Measurements from ENCODE around the gene WDCP. TPM values are rescaled to one million over a fixed set of nuclear protein-coding genes. Genes with fewer than 3 reads are reported as not detected.
"Not testable (repeated sequence)": the region's sequence is repeated elsewhere in the genome, so short reads cannot be mapped to it uniquely, and the experiment has no call there.

Gene WDCP
- total RNA-seq, 1 experiment from 2014 or later = 36.9 TPM

GRCh38 chr2:24045511-24046508 is 1.4 kb downstream of the WDCP start:
- Mint-ChIP-seq H3K9me3 (no peaks in the 10 kb centered on the region), H3K4me1 (peaks cover 15 to 22% of the 10 kb centered on the region in 2 experiments), H3K4me3 (peak overlapping the region; percentile 97 to 99), H3K27ac (no peak overlapping the region; a peak in 1 of 7 replicates), H3K36me3 (ENCODE audit: insufficient read depth in 1 of 3, low read depth in 3 of 3) (peaks cover 0 to 7% (median 6%) of the 10 kb centered on the region in 3 experiments; a peak in 5 of 7 replicates), H3K27me3 (ENCODE audit: low read depth) (no peaks in the 10 kb centered on the region)
- Histone ChIP-seq H3K79me1 (ENCODE audit: insufficient read depth, low read depth, low read length, poor library complexity, severe bottlenecking) (no peaks in the 10 kb centered on the region), H3K27ac (ENCODE audit: insufficient read length, low read depth, low read length) (no peak overlapping the region), H3T11ph (ENCODE audit: low read length) (no peak overlapping the region), H2BK12ac (ENCODE audit: insufficient read length, low read depth, low read length) (no peak overlapping the region), H4K20me1 (ENCODE audit: control insufficient read depth, insufficient read depth, insufficient read length) (peaks cover 5% of the 10 kb centered on the region), H3K23ac (ENCODE audit: insufficient read length, low read depth, low read length) (no peak overlapping the region), H3K79me2 (ENCODE audit: insufficient read depth, low read length) (peaks cover 2% of the 10 kb centered on the region; the same call in 1 of the 2 replicates), H3K4ac (ENCODE audit: low read depth, low read length) (no peak overlapping the region), H3K9me3 (ENCODE audit: control insufficient read depth, low read depth, low read length) (no peaks in the 10 kb centered on the region), H3K9ac (ENCODE audit: extremely low read depth, insufficient read length, low read length) (no peak overlapping the region), H4K91ac (ENCODE audit: insufficient read length, low read depth, low read length) (no peak overlapping the region), H2BK15ac (ENCODE audit: low read depth, low read length) (no peak overlapping the region), H4K8ac (replicated peaks; ENCODE audit: insufficient read length, low read depth, low read length) (no peak overlapping the region), H2BK20ac (ENCODE audit: low read depth, low read length, poor library complexity, severe bottlenecking) (no peak overlapping the region), H2AK5ac (ENCODE audit: insufficient read length, low read length) (no peak overlapping the region), H3K23me2 (ENCODE audit: insufficient read length, low read depth, low read length, poor library complexity, severe bottlenecking) (peaks cover 9% of the 10 kb centered on the region), H2BK5ac (ENCODE audit: insufficient read length, low read length) (no peak overlapping the region), H3K18ac (ENCODE audit: insufficient read length, low read depth, low read length) (no peak overlapping the region), H3K14ac (ENCODE audit: insufficient read depth, low read length) (no peak overlapping the region), H3K56ac (ENCODE audit: insufficient read length, low read depth, low read length) (no peak overlapping the region), H3K27me3 (ENCODE audit: insufficient read depth, low read length) (no peaks in the 10 kb centered on the region), H3K4me1 (ENCODE audit: insufficient read depth, low read length) (0 out of 2 replicates have a peak, but pooled peaks cover 1% of the 10 kb centered on the region), H2BK120ac (ENCODE audit: low read depth, low read length, poor library complexity, severe bottlenecking) (no peak overlapping the region), H2AFZ (ENCODE audit: low read length) (no peak overlapping the region), H4K5ac (ENCODE audit: insufficient read length, low read depth, low read length) (no peak overlapping the region), H3K4me2 (ENCODE audit: insufficient read depth, insufficient read length, low read length) (peak overlapping the region; percentile 97)
- TF ChIP-seq CTCF (conservative IDR thresholded peaks at IDR 0.05) = no peak
- DNase-seq = no peak
- WGBS (ENCODE audit: extremely low coverage, insufficient read length, low lambda C conversion rate) = no CpG with 5 or more reads among the region's 11 CpGs

GRCh38 chr2:24043133-24043532 is 4.1 kb downstream of the WDCP start:
- not testable (repeated sequence) for H3K4me3 Mint-ChIP-seq; H3K9me3 ChIP-seq (ENCODE audit: control insufficient read depth, low read depth, low read length); H2BK120ac ChIP-seq (ENCODE audit: low read depth, low read length, poor library complexity, severe bottlenecking); H3K79me1 ChIP-seq (ENCODE audit: insufficient read depth, low read depth, low read length, poor library complexity, severe bottlenecking); H3K9me3 Mint-ChIP-seq; H4K8ac ChIP-seq (replicated peaks; ENCODE audit: insufficient read length, low read depth, low read length); H3K27ac ChIP-seq (ENCODE audit: insufficient read length, low read depth, low read length); H3K27me3 ChIP-seq (ENCODE audit: insufficient read depth, low read length); H3K56ac ChIP-seq (ENCODE audit: insufficient read length, low read depth, low read length); H3K18ac ChIP-seq (ENCODE audit: insufficient read length, low read depth, low read length); DNase-seq; H3K23me2 ChIP-seq (ENCODE audit: insufficient read length, low read depth, low read length, poor library complexity, severe bottlenecking); H3K23ac ChIP-seq (ENCODE audit: insufficient read length, low read depth, low read length); H3K4me2 ChIP-seq (ENCODE audit: insufficient read depth, insufficient read length, low read length); H4K5ac ChIP-seq (ENCODE audit: insufficient read length, low read depth, low read length); H3K14ac ChIP-seq (ENCODE audit: insufficient read depth, low read length); H2BK20ac ChIP-seq (ENCODE audit: low read depth, low read length, poor library complexity, severe bottlenecking); H2AK5ac ChIP-seq (ENCODE audit: insufficient read length, low read length); H2BK15ac ChIP-seq (ENCODE audit: low read depth, low read length); H4K91ac ChIP-seq (ENCODE audit: insufficient read length, low read depth, low read length); H2BK12ac ChIP-seq (ENCODE audit: insufficient read length, low read depth, low read length); H3K27ac Mint-ChIP-seq; H2BK5ac ChIP-seq (ENCODE audit: insufficient read length, low read length); H3K79me2 ChIP-seq (ENCODE audit: insufficient read depth, low read length); H4K20me1 ChIP-seq (ENCODE audit: control insufficient read depth, insufficient read depth, insufficient read length); H2AFZ ChIP-seq (ENCODE audit: low read length); H3K4ac ChIP-seq (ENCODE audit: low read depth, low read length); H3K27me3 Mint-ChIP-seq (ENCODE audit: low read depth); H3K4me1 ChIP-seq (ENCODE audit: insufficient read depth, low read length); H3K9ac ChIP-seq (ENCODE audit: extremely low read depth, insufficient read length, low read length); H3T11ph ChIP-seq (ENCODE audit: low read length)
- no CpG with 5 or more reads among the region's 6 CpGs for WGBS (ENCODE audit: extremely low coverage, insufficient read length, low lambda C conversion rate)
- Mint-ChIP-seq H3K36me3 (ENCODE audit: insufficient read depth in 1 of 3, low read depth in 3 of 3) (peaks cover 6 to 21% (median 20%) of the 10 kb centered on the region in 3 experiments; a peak in 6 of 7 replicates), H3K4me1 (peaks cover 12 to 15% of the 10 kb centered on the region in 2 experiments)
